ENCODE measurements around the gene FAM83C. TPM values are rescaled to one million over a fixed set of nuclear protein-coding genes. Genes with fewer than 3 reads are reported as not detected.

The FAM83C gene
- total and polyA plus RNA-seq, 9 of the 15 experiments (the other 6 are each of a cell fraction or from before 2014, with no cell fraction given), result not detected

DNA sequence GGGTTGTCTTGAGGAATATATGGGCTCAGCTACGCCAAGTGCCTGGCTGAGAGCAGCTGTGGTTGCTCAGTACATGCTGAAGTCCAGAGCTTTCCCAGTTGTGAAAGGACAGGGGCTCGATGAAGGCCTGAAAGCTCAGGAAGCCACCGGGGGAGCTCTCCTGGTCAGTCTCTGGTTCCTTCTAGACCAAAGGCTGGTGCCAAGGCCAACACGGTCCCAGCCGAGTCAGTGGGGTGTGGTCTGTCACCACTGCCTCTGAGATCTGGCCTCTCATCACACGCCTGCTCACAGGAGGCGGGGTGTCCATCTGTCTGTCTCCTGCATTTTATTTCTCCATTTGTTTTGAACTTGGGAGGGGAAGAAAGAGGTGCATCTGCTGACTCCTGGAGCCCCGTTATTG lies 4.9 kb upstream of the FAM83C start:
- ATAC-seq (peak; percentile 70), DNase-seq (ENCODE audit: extremely low read depth in 1 of 4, low spot score in 3 of 4) (no peak), FAIRE-seq (no peak)
- Histone ChIP-seq H3K27ac (ENCODE audit: extremely low read depth, low read depth, low read length) (no peak overlapping the region), H2AFZ (ENCODE audit: low read depth, low read length) (no peak overlapping the region), H3K4me2 (ENCODE audit: insufficient read depth, low read length) (no peak overlapping the region), H3K9me1 (ENCODE audit: control insufficient read depth, insufficient read depth, low read length) (peaks cover 3% of the 10 kb centered on the region), H4K20me1 (replicated peaks; ENCODE audit: control insufficient read depth, insufficient read depth, low read length) (0 out of 2 replicates have a peak, but pooled peaks cover 4% of the 10 kb centered on the region), H3K36me3 (ENCODE audit: control insufficient read depth, insufficient read depth, low read length) (no peaks in the 10 kb centered on the region), H3K27me3 (ENCODE audit: control insufficient read depth in 2 of 2, insufficient read depth in 2 of 2, low read length in 2 of 2) (peaks cover 31 to 45% of the 10 kb centered on the region in 2 experiments), H3K9ac (ENCODE audit: insufficient read depth in 1 of 2, low read depth in 2 of 2, low read length in 2 of 2) (peak overlapping the region in 1 of 2 experiments; percentile 85; a peak in 2 of 4 replicates), H3K4me3 (no peak overlapping the region), H3K9me3 (replicated peaks; ENCODE audit: control insufficient read depth, insufficient read depth, low read depth, low read length) (no peaks in the 10 kb centered on the region), H3K79me2 (ENCODE audit: control insufficient read depth, insufficient read depth, low read length) (no peaks in the 10 kb centered on the region), H3K4me1 (replicated peaks in 1 of 2; ENCODE audit: control insufficient read depth in 2 of 2, insufficient read depth in 2 of 2, low read length in 2 of 2) (peaks cover 3 to 14% of the 10 kb centered on the region in 2 experiments; a peak in 4 of 5 replicates)
- ChIA-PET CTCF (ENCODE audit: low intra/inter-chr PET ratio) (no interaction called here), POLR2A (interaction anchor here (0.5 to 1.1 kb wide), 4 partner anchors 9 to 831 kb away, joined by 3 to 6 read pairs (median 3); partner anchors contain the start of gene EIF6)
- in situ Hi-C loops (cut with MboI) (no loop called here), intact Hi-C loops (cut with micrococcal nuclease) (no loop called here)
- TF ChIP-seq HNRNPH1 (optimal IDR thresholded peaks at IDR 0.05; ENCODE audit: low read depth, low read length) (no peak), ZFX (CRISPR knock-in tag; IDR thresholded peaks at IDR 0.05) (no peak), SP1 (CRISPR knock-in tag; IDR thresholded peaks at IDR 0.05) (no peak), PRMT5 (CRISPR knock-in tag; IDR thresholded peaks at IDR 0.05) (no peak), ARID2 (IDR thresholded peaks at IDR 0.05) (no peak), NR3C1 (CRISPR knock-in tag; IDR thresholded peaks at IDR 0.05) (no peak), FOXA3 (CRISPR knock-in tag; conservative IDR thresholded peaks at IDR 0.05 in 1 of 2, IDR thresholded peaks at IDR 0.05 in 1 of 2) (no peak), SOX6 (IDR thresholded peaks at IDR 0.05) (no peak)
- no TSS peak for BruUV-seq (replicated peaks)
- 27% methylated on average over 7 of the region's 8 CpGs for WGBS (ENCODE audit: insufficient coverage, low coverage, missing lambda C conversion rate)
